HG02970 (cell line): ENCODE data around the gene DDAH1.

ENCODE experiments used
- ATAC-seq: cut with Tn5 transposase; IDR thresholded peaks from one replicate; pipeline ENCODE4 v1.9.1; 2021; ENCODE audit warnings: mild to moderate bottlenecking, moderate library complexity, moderate number of reproducible peaks; ENCODE audit not compliant: unreplicated experiment, low FRiP score

DDAH1 gene

GRCh38 chr1:85313888-85314696, 150.9 kb downstream of the DDAH1 start:
- no peak for ATAC-seq

DNA sequence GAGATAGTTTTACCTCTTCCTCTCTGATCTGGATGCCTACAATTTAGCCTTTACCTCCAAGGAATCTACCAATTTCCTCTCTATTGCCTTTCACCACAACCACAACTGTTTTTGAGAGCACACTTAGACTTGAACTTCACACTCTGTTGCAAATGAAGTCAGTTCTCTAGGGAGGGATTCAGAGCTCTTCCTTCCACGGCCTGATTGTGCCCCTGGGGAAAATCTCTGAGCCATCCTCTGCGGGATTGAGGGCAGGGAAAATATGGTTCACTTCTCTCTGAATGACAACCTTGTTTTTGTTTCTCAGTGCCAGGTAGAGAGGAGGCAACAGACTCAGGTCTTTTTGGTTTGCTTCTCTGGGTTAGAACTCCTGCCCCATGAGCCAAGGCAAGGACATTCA, 153.1 kb downstream of the DDAH1 start:
- ATAC-seq = no peak

DNA sequence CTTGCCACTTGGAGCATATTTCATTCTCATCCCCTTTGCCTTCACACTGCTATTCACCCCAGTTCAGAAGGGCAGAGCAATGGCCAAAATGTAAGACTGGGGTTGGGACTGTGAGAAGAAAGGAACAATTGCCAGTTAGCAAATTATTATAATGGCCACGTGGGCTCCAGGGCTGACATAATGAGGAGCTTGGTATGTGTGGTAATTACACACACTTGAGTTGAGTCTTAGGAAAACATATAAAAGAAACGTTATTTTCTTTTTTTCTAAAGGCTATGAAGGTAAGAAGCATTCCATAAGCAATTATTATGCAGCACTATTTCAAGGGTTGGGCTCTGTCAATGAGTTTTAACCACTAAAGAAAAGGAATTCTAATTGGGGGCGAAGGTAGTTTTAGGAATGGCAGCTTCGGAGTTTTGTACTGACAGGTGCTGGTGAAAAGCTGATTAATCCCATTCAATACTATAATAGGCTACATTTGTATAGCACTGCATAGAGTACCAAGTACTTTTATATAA, 156.1 kb downstream of the DDAH1 start:
- ATAC-seq = no peak

DNA sequence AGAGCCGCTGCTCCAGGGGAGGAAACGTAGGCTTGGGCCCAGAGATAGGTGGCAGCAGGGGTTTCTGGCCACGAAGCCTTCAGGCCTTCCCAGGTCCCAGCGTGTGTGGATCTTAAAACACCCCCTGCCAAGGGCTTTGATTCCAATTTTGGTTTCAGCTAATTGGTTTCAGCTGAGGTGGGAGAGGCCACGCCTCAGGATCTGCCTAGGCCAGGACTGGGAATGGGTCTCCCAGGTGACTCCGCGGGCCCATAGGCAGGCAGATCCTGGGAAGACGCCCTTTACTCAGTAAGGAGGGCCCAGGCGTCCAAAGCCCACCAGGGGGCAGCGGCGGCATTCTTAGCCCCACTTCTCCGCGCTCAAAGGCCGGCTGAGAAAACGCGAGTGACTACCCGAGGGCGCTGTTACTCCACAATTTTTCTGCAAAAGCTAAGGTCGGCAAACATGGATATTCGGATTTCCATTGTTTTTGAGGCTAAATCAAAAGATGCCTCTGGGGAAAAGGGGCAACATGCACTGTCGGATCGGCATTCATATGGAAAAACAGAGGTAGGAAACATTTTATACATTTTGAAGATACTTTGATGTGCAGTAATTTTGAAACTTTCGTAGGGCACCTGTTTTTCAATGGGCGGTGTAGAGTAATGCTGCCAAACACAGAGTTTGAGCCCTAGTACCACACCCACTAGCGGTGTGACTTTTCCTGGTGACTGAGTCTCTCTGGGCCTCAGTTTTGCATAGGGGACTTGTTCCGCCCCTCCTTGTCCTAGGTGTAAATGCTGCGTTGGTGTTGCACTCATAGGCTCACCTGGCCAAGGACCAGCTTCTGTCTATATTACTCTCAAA, 156.7 kb downstream of the DDAH1 start:
- peak; percentile 85 for ATAC-seq

DNA sequence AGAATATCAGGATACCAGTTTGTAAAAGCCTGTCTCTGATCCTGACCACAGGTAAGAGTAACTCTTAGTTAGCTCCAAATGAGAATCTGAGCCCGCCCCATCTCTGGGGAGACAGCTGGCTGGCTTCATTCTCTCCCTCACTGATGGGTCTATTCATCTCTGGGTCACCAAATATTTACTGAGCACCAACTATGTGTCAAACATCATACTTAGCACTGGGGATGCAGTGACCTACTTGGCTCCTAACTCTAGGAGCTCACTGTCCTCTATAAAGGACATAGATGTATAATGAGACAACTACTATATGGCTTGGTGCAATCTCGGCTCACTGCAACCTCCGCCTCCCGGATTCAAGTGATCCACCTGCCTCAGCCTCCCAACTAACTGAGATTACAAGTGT, 158.7 kb downstream of the DDAH1 start:
- ATAC-seq = no peak

DNA sequence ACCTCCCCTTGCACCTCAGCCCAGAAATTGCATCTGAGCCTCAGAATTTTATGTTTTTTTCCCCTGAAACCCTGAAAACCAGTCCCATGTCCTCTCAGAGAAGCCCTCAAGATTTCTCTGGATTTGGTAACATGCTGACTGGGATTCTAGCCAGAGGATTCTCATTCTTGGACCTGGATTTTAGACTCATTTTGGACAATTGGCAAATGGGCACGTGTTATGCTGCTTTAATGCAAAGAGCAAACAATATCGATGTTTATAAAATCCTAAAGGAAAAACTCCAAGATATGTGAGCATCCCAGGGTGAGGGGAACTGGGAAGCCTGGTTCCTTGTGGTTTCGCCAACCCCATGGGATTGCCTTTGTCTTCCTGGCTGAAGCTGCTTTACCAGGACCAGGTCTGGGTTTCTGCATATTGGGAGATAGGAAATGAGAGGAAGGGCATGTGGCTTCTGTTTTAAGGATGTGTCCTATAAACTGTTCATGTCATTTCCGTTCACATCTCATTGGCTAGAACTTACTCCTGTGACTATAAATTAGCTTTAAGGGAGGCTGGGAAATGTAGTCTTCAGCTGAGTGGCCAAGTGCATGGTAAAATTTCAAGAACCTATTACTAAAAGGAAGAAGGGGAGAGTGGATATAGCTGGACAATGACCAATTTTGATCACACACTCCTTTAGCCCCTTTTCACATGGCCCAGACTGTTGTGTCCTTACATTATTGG, 161.4 kb downstream of the DDAH1 start:
- no peak for ATAC-seq

- ATAC-seq = no peak
Observed at GRCh38 chr1:85300140-85300539, 164.8 kb downstream of the DDAH1 start.

DNA sequence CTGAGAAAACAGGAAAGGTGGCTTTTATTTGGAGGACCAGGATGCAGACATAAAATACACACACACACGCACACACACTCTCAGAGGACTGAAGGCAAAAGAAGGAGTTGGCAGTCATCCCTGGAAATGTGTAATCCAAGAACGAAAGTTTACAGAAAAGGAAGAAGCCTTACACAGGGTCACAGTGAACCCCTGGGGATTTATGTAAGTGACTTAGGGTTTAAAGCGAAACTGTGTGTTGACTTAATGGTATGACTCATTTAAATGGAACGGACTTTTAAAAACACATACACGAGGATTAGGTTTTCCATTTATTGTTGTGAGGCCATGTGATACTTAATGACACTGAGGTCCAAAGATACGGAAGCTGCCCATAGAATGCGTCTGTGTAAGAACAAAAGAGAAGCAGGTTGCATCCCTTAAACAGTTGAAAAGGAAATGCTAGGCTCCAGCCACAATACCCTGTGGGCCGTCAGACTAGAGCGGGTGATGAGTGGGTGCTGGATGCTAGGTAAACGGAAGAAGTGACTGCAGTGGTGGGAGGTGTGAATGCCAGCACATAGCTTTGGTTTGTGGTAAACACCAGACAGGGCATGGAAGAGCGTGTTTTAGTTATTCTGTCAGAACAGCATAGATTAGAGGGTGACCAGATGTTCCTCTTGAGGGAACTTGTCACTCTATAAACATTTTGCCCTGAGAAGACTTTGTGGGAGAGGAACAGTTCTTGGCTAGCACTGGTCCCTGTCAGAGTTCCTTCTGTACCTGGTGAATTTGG, 166.9 kb downstream of the DDAH1 start:
- ATAC-seq = peak; percentile 84

DNA sequence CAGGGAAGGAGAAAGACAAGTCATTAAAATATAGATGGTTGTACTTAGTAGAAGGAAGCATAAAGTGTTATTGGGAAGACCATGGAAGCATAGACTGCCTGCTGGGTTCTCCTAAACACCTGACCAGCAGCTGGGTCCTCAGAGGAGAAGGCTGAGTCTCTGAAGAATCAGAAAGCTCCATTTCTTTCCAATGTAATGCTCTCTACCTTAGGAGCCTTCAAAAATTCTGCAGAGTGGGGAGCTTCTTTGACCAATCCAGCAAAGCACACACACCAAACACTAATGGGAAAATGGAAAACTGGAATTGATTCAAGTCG, 167.5 kb downstream of the DDAH1 start:
- ATAC-seq = no peak

GRCh38 chr1:85296980-85297379, 168.0 kb downstream of the DDAH1 start:
- ATAC-seq = no peak

GRCh38 chr1:85295654-85296053, 169.3 kb downstream of the DDAH1 start:
- ATAC-seq = no peak

- no peak for ATAC-seq
Observed at GRCh38 chr1:85295006-85295431, 169.9 kb downstream of the DDAH1 start.

DNA sequence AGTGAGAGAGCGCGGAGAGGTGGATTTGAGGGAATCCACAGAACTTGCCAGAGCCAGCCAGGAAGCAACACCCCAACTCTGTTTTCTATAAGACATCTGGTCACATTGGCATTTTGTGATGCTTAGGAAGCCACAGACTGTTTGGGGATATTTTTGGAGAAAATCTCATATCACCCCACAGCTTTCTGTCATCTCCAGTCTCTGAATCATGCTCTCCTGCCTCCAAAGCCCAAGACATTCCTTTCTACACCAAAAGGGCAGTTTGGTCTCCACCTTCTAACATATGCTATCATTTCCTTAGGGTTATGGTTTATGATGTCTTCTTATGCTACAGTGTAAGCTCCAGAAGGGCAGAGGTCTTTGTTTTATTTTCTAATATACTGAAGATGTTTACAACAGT, 174.1 kb downstream of the DDAH1 start:
- no peak for ATAC-seq

DNA sequence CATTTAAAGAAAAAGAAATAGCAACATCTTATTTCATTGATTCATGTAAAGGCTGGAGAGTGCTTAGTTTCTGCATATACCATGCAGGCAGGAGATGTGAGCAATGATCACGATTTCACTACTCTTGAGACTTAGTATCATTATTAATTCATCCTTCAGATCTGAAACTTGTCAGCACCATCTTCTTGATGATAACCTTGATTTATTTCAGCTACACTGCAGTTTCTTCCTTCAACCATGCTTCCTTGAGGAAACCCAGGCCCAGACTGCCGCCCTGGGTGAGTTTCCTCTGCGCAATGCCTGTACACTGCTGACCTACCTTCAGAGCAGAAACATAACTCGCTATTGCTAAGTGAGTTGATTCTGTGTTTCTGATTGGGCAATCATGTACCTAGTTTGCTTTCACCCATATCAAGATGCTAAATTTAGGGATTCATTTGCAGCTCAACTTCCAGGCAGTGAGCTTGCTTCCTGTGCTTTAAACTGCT, 175.1 kb downstream of the DDAH1 start:
- ATAC-seq = no peak

- ATAC-seq = no peak
Observed at GRCh38 chr1:85289207-85289847, 175.6 kb downstream of the DDAH1 start.

GRCh38 chr1:85284202-85284601, 180.8 kb downstream of the DDAH1 start:
- ATAC-seq = no peak

DNA sequence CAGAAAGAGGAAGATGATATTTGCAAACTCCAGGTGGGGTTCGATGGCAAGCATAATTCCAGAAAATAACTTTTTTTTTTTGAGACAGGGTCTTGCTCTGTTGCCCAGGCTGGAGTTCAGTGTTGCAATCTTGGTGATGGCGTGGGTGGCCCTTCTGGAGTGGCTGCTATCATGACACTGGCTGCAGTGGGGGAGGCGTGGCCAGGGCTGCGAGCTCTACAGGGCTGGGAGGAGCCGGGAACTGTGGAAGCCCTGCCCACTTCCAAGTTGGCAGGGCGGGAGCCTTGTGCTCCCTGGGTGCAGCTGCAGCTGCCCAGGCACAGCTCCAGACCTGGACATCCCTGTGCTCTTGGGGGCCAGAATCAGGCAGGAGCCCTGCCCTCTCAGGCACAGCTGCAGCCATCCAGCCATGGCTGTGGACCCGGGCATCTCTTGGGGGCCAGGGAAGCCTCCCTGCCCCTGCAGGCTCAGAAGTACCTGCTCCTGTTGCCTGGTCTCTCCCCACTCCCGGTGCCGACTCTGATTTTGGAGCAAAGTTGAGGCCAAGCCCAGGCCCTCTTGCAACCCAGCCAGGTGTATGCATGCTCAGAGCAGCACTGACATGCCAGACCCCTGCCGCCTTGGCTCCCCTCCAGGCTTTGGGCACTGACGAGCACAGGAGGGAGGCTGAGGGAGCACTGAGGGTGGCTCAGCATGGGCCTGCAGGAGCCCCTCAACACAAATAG, 181.3 kb downstream of the DDAH1 start:
- ATAC-seq = no peak

DNA sequence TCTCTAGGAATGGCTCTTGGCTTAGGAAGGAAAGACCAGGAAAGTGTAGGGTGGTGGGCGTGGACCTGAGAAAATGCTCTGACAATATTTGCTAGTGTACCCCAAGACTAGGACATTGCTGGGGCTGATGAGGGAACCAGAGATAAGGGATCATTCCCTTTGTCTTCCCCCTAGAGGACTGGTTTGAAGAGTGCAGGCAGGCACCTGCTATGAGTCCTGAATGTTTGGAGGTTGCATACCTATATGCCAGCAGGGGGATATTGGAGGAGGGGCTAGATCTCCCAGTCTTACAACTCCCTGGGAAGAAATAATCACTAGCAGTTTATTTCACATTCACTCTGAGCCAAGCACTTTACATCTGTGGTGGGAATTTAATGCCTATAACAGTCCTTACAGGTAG, 182.5 kb downstream of the DDAH1 start:
- ATAC-seq = no peak

DNA sequence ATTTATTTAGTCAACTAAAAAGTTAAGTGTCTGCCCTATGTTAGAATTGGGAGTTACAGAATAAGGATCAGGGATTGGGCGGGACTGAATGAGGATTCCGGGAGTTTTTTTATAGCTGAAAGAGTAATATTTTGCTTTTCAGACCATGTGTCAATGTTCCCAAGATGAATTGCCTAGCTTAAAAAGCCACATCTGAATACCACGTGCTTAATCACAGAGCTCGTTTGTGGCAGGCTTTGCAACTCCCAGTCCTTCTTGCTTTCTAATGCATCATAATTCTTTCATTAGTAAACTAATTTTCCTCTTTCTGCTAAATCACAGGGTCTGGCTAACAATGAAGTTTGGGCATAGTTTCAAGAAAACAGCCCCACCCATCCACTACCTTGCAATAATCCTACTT, 184.3 kb downstream of the DDAH1 start:
- no peak for ATAC-seq
